Measurements from ENCODE around the gene ART1.
"Not testable (repeated sequence)": the region's sequence is repeated elsewhere in the genome, so short reads cannot be mapped to it uniquely, and the experiment has no call there.

Gene ART1

GRCh38 chr11:3632070-3632660 is 12.8 kb upstream of the ART1 start:
- DNase-seq: no peak

- DNase-seq: no peak
Observed at GRCh38 chr11:3635641-3636375, 9.1 kb upstream of the ART1 start.

GRCh38 chr11:3637201-3637600 is 7.7 kb upstream of the ART1 start:
- DNase-seq: no peak

- no peak for DNase-seq
Observed at GRCh38 chr11:3638513-3638912, 6.4 kb upstream of the ART1 start.

- DNase-seq: no peak
Observed at GRCh38 chr11:3639841-3640240, 5.1 kb upstream of the ART1 start.

- DNase-seq: no peak
Observed at GRCh38 chr11:3641191-3641590, 3.7 kb upstream of the ART1 start.

- no peak for DNase-seq
Observed at GRCh38 chr11:3641701-3642070, 3.2 kb upstream of the ART1 start, which contains the start of gene ART5. ART5 (minus strand) TSS chr11:3641992; CDS start chr11:3641862, 130 bp downstream.

- DNase-seq: peak; percentile 48
Observed at GRCh38 chr11:3642071-3642951, 2.6 kb upstream of the ART1 start.

- DNase-seq: not testable (repeated sequence)
Observed at GRCh38 chr11:3643102-3643546, 1.8 kb upstream of the ART1 start.

GRCh38 chr11:3645552-3645951 is 624 bp downstream of the ART1 start:
- no peak for DNase-seq

- DNase-seq: not testable (repeated sequence)
Observed at GRCh38 chr11:3648843-3649242, 3.9 kb downstream of the ART1 start.

- not testable (repeated sequence) for DNase-seq
Observed at GRCh38 chr11:3649374-3649773, 4.4 kb downstream of the ART1 start.

GRCh38 chr11:3652514-3652913 is 7.6 kb downstream of the ART1 start:
- DNase-seq: not testable (repeated sequence)

GRCh38 chr11:3655547-3655946 is 10.6 kb downstream of the ART1 start:
- no peak for DNase-seq

- DNase-seq: not testable (repeated sequence)
Observed at GRCh38 chr11:3657331-3657730, 12.4 kb downstream of the ART1 start.

- DNase-seq: no peak
Observed at GRCh38 chr11:3658252-3658651, 13.3 kb downstream of the ART1 start.

- no peak for DNase-seq
Observed at GRCh38 chr11:3659595-3660515, 14.9 kb downstream of the ART1 start.

GRCh38 chr11:3660960-3661359 is 16.0 kb downstream of the ART1 start:
- DNase-seq: no peak

- no peak for DNase-seq
Observed at GRCh38 chr11:3662856-3663255, 17.9 kb downstream of the ART1 start.

- DNase-seq: no peak
Observed at GRCh38 chr11:3664032-3664630, 19.2 kb downstream of the ART1 start.

- no peak for DNase-seq
Observed at GRCh38 chr11:3665336-3666022, 20.6 kb downstream of the ART1 start.

Measured in activated CD4-positive, alpha-beta T cell treated with anti-CD3 and anti-CD28 coated beads for 1 hour (primary cell).